ENCODE data around the gene NR1D2.

- TF ChIP-seq EZH2phosphoT487 (IDR thresholded peaks at IDR 0.05; ENCODE audit: borderline replicate concordance, low read depth, low read length) (no peak), CTCF (conservative IDR thresholded peaks at IDR 0.05; ENCODE audit: low read length) (no peak)
These were observed 82.9 kb downstream of the NR1D2 start for GRCh38 chr3:24027946-24028345.

Data from OCI-LY7 (cell line).